Right lobe of liver (tissue), 6 donors: ENCODE data around the gene TRIP11. TPM values are rescaled to one million over a fixed set of nuclear protein-coding genes. Genes with fewer than 3 reads are reported as not detected.

ENCODE experiments used
- ATAC-seq, 4 donors: fragments of 200-7000 bp; cut with Tn5 transposase; one replicate each; pipeline ENCODE4 v1.9.1; 2020; ENCODE audit warnings: mild to moderate bottlenecking in 4 of 4, moderate library complexity in 4 of 4
- DNase-seq, 3 donors: peaks; one replicate each; pipeline ENCODE4 v3.0.0-alpha.2; 2020
- H3K27ac ChIP-seq, 3 donors: fragments of 200-600 bp; one replicate each; pipeline ENCODE4 v1.8.0; 2022
- H3K27me3 ChIP-seq, 2 donors: fragments of 200-600 bp; one replicate each; pipeline ENCODE4 v1.8.0; 2022
- H3K36me3 ChIP-seq, 4 donors: fragments of 200-600 bp; sonication (generic) in 1 of 4; one replicate each; pipeline versions ENCODE4 v1.5.1 to v1.8.0; 2017 to 2022; ENCODE audit warnings: control low read depth in 1 of 4
- H3K4me1 ChIP-seq, 4 donors: fragments of 200-600 bp; sonication (generic) in 1 of 4; one replicate each; pipeline versions ENCODE4 v1.5.1 to v1.8.0; 2017 to 2022; ENCODE audit warnings: control low read depth in 1 of 4
- H3K4me3 ChIP-seq, 3 donors: fragments of 200-600 bp; one replicate each; pipeline ENCODE4 v1.8.0; 2022
- H3K9me3 ChIP-seq, 4 donors: fragments of 200-600 bp; sonication (generic) in 1 of 4; one replicate each; pipeline versions ENCODE4 v1.5.1 to v1.8.0; 2017 to 2022; ENCODE audit warnings: control low read depth in 1 of 4
- POLR2A ChIP-seq: fragments of 450-650 bp; IDR thresholded peaks from one replicate; pipeline ENCODE4 v1.6.1; 2017; ENCODE audit warnings: antibody characterized with exemption, mild to moderate bottlenecking
- WGBS: methylation state at CpG from one replicate; pipeline ENCODE4 v1.1.6; 2018; ENCODE audit warnings: low coverage, low lambda C conversion rate; ENCODE audit not compliant: insufficient coverage; ENCODE audit errors: missing lambda C conversion rate; 5-methylcytosine and 5-hydroxymethylcytosine counted together
- intact Hi-C, 2 donors: fragments of 100-400 bp; cut with DNase I; formaldehyde crosslinking; loops; one replicate each; pipeline versions ENCODE4 v1.11.2 to v1.14.1; 2022
- total RNA-seq, 6 experiments: library from RNA; depleted of rRNA in 2 of 6; stranded (reverse); fragments of >200 nt in 2 of 6; fragmentation: NEBNext Ultra II Directional in 3 of 6; extraction: Animal tissue kit (Norgen Biotek cat#: 25700) in 3 of 6; gene quantifications; one replicate each; pipeline versions ENCODE4 v1.1.0 to v1.2.4, GENCODE V29; 2016 to 2023
- TF ChIP-seq, protein P1 (sequence below), 4 donors: fragments of 200-600 bp in 3 of 4; fragments of 450-650 bp in 1 of 4; IDR thresholded peaks; one replicate each; pipeline versions ENCODE4 v1.5.1 to v1.8.0; 2016 to 2022; ENCODE audit warnings: antibody characterized with exemption in 4 of 4, mild to moderate bottlenecking in 2 of 4
- donor health status: DM: no; HTN: yes; CAD: no.
- donor health status: DM: no; HTN: no; CAD: no.
- donor health status: DM: no; HTN: no; CAD: no.
- donor health status: DM: no; HTN: yes; CAD: no.
- donor health status: DM: no; HTN: yes; CAD: no.

The TRIP11 gene
- total RNA-seq, 6 experiments from 2014 or later: 18.4 to 36.1 (median 33.2) TPM

DNA sequence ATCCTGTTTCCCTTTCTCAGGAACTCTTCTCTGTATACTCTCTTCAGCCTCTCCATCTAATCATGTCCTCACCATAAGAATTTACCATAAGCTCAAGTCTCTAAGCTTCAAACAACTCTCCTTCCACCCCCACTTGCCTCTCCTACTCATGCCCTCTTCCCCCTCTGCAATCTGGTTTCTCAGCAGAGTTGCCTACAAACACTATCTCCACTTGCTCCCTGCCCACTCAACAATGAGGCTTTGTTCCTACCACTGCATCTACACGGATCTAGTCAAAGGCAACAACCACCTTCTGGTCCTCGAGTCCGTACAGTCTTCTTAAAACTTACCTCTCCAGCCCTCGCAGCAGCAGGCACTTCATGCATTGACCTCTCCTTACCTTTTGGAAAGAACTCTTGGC, 75.1 kb downstream of the TRIP11 start:
- Histone ChIP-seq H3K27me3 (no peaks in the 10 kb centered on the region), H3K4me3 (no peak overlapping the region), H3K4me1 (no peaks in the 10 kb centered on the region), H3K27ac (no peak overlapping the region), H3K36me3 (peaks cover 0 to 21% (median 10%) of the 10 kb centered on the region in 4 donors), H3K9me3 (no peaks in the 10 kb centered on the region)
- TF ChIP-seq, protein P1, sequence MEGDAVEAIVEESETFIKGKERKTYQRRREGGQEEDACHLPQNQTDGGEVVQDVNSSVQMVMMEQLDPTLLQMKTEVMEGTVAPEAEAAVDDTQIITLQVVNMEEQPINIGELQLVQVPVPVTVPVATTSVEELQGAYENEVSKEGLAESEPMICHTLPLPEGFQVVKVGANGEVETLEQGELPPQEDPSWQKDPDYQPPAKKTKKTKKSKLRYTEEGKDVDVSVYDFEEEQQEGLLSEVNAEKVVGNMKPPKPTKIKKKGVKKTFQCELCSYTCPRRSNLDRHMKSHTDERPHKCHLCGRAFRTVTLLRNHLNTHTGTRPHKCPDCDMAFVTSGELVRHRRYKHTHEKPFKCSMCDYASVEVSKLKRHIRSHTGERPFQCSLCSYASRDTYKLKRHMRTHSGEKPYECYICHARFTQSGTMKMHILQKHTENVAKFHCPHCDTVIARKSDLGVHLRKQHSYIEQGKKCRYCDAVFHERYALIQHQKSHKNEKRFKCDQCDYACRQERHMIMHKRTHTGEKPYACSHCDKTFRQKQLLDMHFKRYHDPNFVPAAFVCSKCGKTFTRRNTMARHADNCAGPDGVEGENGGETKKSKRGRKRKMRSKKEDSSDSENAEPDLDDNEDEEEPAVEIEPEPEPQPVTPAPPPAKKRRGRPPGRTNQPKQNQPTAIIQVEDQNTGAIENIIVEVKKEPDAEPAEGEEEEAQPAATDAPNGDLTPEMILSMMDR (IDR thresholded peaks at IDR 0.05): no peak
- TF ChIP-seq POLR2A: no peak
- WGBS: 86% methylated on average over 4 of the region's 4 CpGs
- DNase-seq (no peak), ATAC-seq (no peak)
- intact Hi-C loops: no loop called here

- ATAC-seq (no peak), DNase-seq (no peak)
- H3K9me3 ChIP-seq: no peaks in the 10 kb centered on the region
- 58% methylated on average over 1 of the region's 1 CpG for WGBS
- H3K36me3 ChIP-seq: peaks cover 0 to 14% (median 3%) of the 10 kb centered on the region in 4 donors
- TF ChIP-seq, protein P1 (IDR thresholded peaks at IDR 0.05): no peak
- TF ChIP-seq POLR2A: no peak
- intact Hi-C loops: no loop called here
- H3K27ac ChIP-seq: no peak overlapping the region
- H3K27me3 ChIP-seq: no peaks in the 10 kb centered on the region
- no peak overlapping the region for H3K4me3 ChIP-seq
- no peaks in the 10 kb centered on the region for H3K4me1 ChIP-seq
These were observed 75.8 kb downstream of the TRIP11 start for GRCh38 chr14:91964011-91964410.

DNA sequence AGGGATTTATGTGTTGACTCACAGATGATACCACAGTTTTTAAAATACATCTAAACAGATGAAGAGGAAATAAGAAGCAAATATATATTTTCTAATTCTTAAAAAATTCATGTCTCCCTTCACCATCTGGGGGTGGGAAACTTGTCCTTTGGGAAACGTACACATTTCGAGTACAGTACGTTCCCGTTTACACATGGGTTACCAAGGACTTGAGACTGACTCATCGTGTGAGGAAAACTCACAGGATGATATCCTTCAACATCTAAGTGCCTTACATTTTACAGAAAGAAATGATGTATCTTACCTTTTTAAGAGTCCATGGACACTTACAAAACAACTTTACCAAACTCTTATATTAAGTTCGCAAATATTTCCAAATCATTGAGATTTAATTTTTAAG, 76.4 kb downstream of the TRIP11 start:
- 78% methylated on average over 6 of the region's 6 CpGs for WGBS
- no peak overlapping the region for H3K4me3 ChIP-seq
- ATAC-seq: no peak
- H3K27ac ChIP-seq: no peak overlapping the region
- no peaks in the 10 kb centered on the region for H3K4me1 ChIP-seq
- TF ChIP-seq POLR2A: no peak
- TF ChIP-seq, protein P1 (IDR thresholded peaks at IDR 0.05): no peak
- intact Hi-C loops: no loop called here
- H3K27me3 ChIP-seq: no peaks in the 10 kb centered on the region
- DNase-seq: no peak
- H3K9me3 ChIP-seq: no peaks in the 10 kb centered on the region
- H3K36me3 ChIP-seq: peaks cover 0 to 9% (median 0%) of the 10 kb centered on the region in 4 donors

DNA sequence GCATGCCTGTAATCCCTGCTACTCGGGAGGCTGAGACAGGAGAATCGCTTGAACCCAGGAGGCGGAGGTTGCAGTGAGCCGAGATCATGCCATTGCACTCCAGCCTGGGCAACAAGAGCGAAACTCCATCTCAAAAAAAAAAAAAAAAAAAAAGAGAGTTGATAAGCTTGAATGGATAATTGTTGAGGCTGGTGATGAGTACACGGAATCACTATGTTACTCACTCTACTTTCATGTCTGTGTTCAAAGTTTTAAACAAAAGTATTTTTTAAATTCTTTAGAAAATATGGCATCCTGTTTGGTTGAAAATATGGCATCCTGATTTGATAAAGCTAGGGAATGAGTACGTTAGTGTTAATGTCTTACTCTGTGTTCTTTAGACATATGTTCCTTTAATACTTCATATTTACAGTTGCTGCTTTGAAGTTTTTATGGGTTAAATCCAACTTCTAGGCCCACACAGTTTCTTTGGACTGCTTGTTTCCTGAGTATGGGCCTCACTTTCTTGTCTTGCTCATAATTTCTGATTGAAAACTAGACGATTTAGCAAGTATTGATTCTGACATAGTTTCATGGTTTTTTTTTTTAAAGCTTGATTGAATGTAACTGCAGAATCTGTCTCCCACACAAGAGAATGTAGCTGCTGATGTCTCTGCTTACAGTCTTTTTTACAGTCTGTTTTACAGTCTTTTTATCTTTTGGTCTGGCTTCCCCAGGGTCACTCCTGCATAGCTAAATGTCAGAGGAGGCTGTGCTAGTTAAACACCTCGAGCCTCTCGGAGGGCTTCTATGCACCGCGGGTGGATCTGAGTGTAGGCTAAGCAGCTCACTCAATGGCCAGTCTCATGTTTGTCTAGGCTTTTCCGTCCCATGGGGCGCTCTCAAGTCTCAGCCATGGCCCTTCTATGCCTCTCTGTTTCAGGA, 78.3 kb downstream of the TRIP11 start:
- DNase-seq (no peak), ATAC-seq (no peak)
- Histone ChIP-seq H3K27me3 (no peaks in the 10 kb centered on the region), H3K36me3 (no peaks in the 10 kb centered on the region), H3K4me3 (no peak overlapping the region), H3K27ac (no peak overlapping the region), H3K4me1 (peaks cover 0 to 4% (median 0%) of the 10 kb centered on the region in 4 donors), H3K9me3 (no peaks in the 10 kb centered on the region)
- WGBS: 54% methylated on average over 12 of the region's 14 CpGs
- intact Hi-C loops: no loop called here
- TF ChIP-seq, protein P1 (IDR thresholded peaks at IDR 0.05): no peak
- TF ChIP-seq POLR2A: no peak
